HCT116 (cell line): ENCODE data around the gene KCNIP3. TPM values are rescaled to one million over a fixed set of nuclear protein-coding genes. Genes with fewer than 3 reads are reported as not detected.
"Not testable (repeated sequence)": the region's sequence is repeated elsewhere in the genome, so short reads cannot be mapped to it uniquely, and the experiment has no call there.

ENCODE experiments used
- ATAC-seq: fragments of 200-7000 bp; cut with Tn5 transposase; 2 replicates; pipeline ENCODE4 v1.9.1; 2020; ENCODE audit warnings: mild to moderate bottlenecking, moderate library complexity
- BruUV-seq: library from RNA; stranded (reverse); fragments of 400-500 nt; replicated peaks from 2 replicates; lab custom pipeline; 2021; lab: Mats Ljungman, UMichigan
- CTCF ChIA-PET: fragments of 300-600 bp; sonication (Branson Sonifier 250); formaldehyde crosslinking; loops from one replicate; lab custom pipeline; 2021; ENCODE audit warnings: antibody characterized with exemption; lab: Charles Lee
- POLR2A ChIA-PET: fragments of 300-600, 350-600 bp; sonication (Branson Sonifier 250); formaldehyde crosslinking; loops from one replicate; lab custom pipeline; 2021; ENCODE audit warnings: antibody characterized with exemption; lab: Charles Lee
- RAD21 ChIA-PET, 2 experiments: fragments of 300-600 bp; sonication (Branson Sonifier 250); formaldehyde crosslinking; loops; one replicate each; lab custom pipeline; 2023; ENCODE audit warnings: low total read pairs in 2 of 2; ENCODE audit not compliant: uncharacterized antibody in 2 of 2, unreplicated experiment in 2 of 2, low non-redundant PET in 1 of 2; lab: Charles Lee
- DNase-seq: peaks from one replicate; pipeline ENCODE4 v3.0.0-alpha.2; 2010; ENCODE audit warnings: low read depth, low spot score
- H2AFZ ChIP-seq: fragments of 200-600 bp; shearing (Covaris generic), sonication (generic); 2 replicates; pipeline ENCODE4 v1.6.1; 2017; ENCODE audit warnings: low read depth, mixed run types, mixed read lengths, antibody characterized with exemption, low read length; ENCODE audit not compliant: poor library complexity, severe bottlenecking
- H3K27ac ChIP-seq: 2 replicates; pipeline ENCODE4 v1.5.1; 2012; ENCODE audit warnings: low read depth, low read length
- H3K27me3 ChIP-seq: fragments of 200-600 bp; sonication (generic); 2 replicates; pipeline ENCODE4 v1.6.1; 2016; ENCODE audit warnings: mixed run types, low read length, mixed read lengths; ENCODE audit not compliant: insufficient read depth
- H3K36me3 ChIP-seq, 2 experiments: fragments of 200-500 bp in 1 of 2; fragments of 200-600 bp in 1 of 2; sonication (Bioruptor generic) in 1 of 2; sonication (generic) in 1 of 2; 2 replicates each; pipeline versions ENCODE4 v1.5.1 to v1.6.1; 2014 to 2016; ENCODE audit warnings: low read length in 2 of 2, inconsistent platforms in 1 of 2, mixed read lengths in 1 of 2, mixed run types in 1 of 2; ENCODE audit not compliant: insufficient read depth in 2 of 2, control insufficient read depth in 1 of 2
- H3K4me1 ChIP-seq, 2 experiments: fragments of 200-600 bp in 1 of 2; sonication (generic) in 1 of 2; 2 replicates each; pipeline versions ENCODE4 v1.5.1 to v1.6.1; 2012 to 2017; ENCODE audit warnings: low read length in 2 of 2, inconsistent platforms in 1 of 2, mild to moderate bottlenecking in 1 of 2, mixed read lengths in 1 of 2, mixed run types in 1 of 2, moderate library complexity in 1 of 2; ENCODE audit not compliant: insufficient read depth in 2 of 2, control insufficient read depth in 1 of 2
- H3K4me2 ChIP-seq: fragments of 200-600 bp; sonication (generic); 2 replicates; pipeline ENCODE4 v1.6.1; 2017; ENCODE audit warnings: mixed run types, low read length, mixed read lengths
- H3K4me3 ChIP-seq, 2 experiments: fragments of 200-600 bp in 1 of 2; sonication (generic) in 1 of 2; replicated peaks in 1 of 2; 2 replicates each; pipeline ENCODE4 v1.5.1; 2011 to 2016; ENCODE audit warnings: low read length in 2 of 2, control low read depth in 1 of 2, low read depth in 1 of 2, mild to moderate bottlenecking in 1 of 2, mixed read lengths in 1 of 2, mixed run types in 1 of 2
- H3K79me2 ChIP-seq: fragments of 200-600 bp; sonication (generic); 2 replicates; pipeline ENCODE4 v1.6.1; 2017; ENCODE audit warnings: mild to moderate bottlenecking, mixed run types, low read length, moderate library complexity, mixed read lengths; ENCODE audit not compliant: insufficient read depth
- H3K9ac ChIP-seq: fragments of 200-600 bp; sonication (generic); 2 replicates; pipeline ENCODE4 v1.6.1; 2016; ENCODE audit warnings: low read length, mixed read lengths
- H3K9me2 ChIP-seq: fragments of 200-600 bp; sonication (generic), shearing (Covaris generic); 2 replicates; pipeline ENCODE4 v1.6.1; 2017; ENCODE audit warnings: mixed run types, mild to moderate bottlenecking, moderate library complexity; ENCODE audit not compliant: insufficient read depth
- H3K9me3 ChIP-seq, 2 experiments: fragments of 200-500 bp in 1 of 2; fragments of 200-600 bp in 1 of 2; sonication (Bioruptor generic) in 1 of 2; sonication (generic) in 1 of 2; 2 replicates each; pipeline ENCODE4 v1.6.1; 2014 to 2017; ENCODE audit warnings: low read length in 2 of 2, mixed read lengths in 2 of 2, inconsistent platforms in 1 of 2, low read depth in 1 of 2, mild to moderate bottlenecking in 1 of 2, mixed run types in 1 of 2, moderate library complexity in 1 of 2; ENCODE audit not compliant: control insufficient read depth in 1 of 2, insufficient read depth in 1 of 2
- H4K20me1 ChIP-seq: fragments of 200-600 bp; sonication (generic), shearing (Covaris generic); 2 replicates; pipeline ENCODE4 v1.6.1; 2017; ENCODE audit warnings: mixed run types, mild to moderate bottlenecking, moderate library complexity; ENCODE audit not compliant: insufficient read depth
- CTCF ChIP-seq, 3 experiments: fragments of 200-600 bp in 1 of 3; sonication (generic) in 1 of 3; IDR thresholded peaks in 2 of 3; conservative IDR thresholded peaks in 1 of 3; 2 replicates each; pipeline ENCODE4 v1.5.1; 2012 to 2017; ENCODE audit warnings: low read depth in 2 of 3, low read length in 2 of 3, antibody characterized with exemption in 1 of 3, borderline replicate concordance in 1 of 3, control low read depth in 1 of 3, mild to moderate bottlenecking in 1 of 3, mixed read lengths in 1 of 3, mixed run types in 1 of 3, moderate library complexity in 1 of 3; ENCODE audit not compliant: insufficient read depth in 1 of 3
- intact Hi-C: fragments of 100-400 bp; cut with micrococcal nuclease; formaldehyde crosslinking; loops from 2 replicates; pipeline ENCODE4 v1.10.0; 2022
- total RNA-seq: library from RNA; stranded (reverse); gene quantifications from one replicate; pipeline ENCODE4 v1.2.1, GENCODE V29; 2021; ENCODE audit not compliant: unreplicated experiment

The KCNIP3 gene
- total RNA-seq, 1 experiment from 2014 or later, result 3.1 TPM

- H3K27ac ChIP-seq, H4K20me1 ChIP-seq, H3K4me3 ChIP-seq, H3K27me3 ChIP-seq, intact Hi-C loops, CTCF ChIA-PET, BruUV-seq, H3K9me3 ChIP-seq, H2AFZ ChIP-seq, DNase-seq, POLR2A ChIA-PET, H3K4me2 ChIP-seq, RAD21 ChIA-PET, H3K9ac ChIP-seq, ATAC-seq, H3K36me3 ChIP-seq, H3K9me2 ChIP-seq: not testable (repeated sequence)
- peaks cover 8 to 12% of the 10 kb centered on the region in 2 experiments for H3K4me1 ChIP-seq
- peak in 1 of 3 experiments; percentile 19; a peak in 1 of 6 replicates for TF ChIP-seq CTCF (IDR thresholded peaks at IDR 0.05 in 2 of 3, conservative IDR thresholded peaks at IDR 0.05 in 1 of 3; ENCODE audit: borderline replicate concordance in 1 of 3, insufficient read depth in 1 of 3, low read depth in 2 of 3, low read length in 2 of 3)
- peaks cover 34% of the 10 kb centered on the region for H3K79me2 ChIP-seq
Measured at GRCh38 chr2:95404676-95405075, 107.5 kb downstream of the KCNIP3 start.

GRCh38 chr2:95411239-95411638 is 114.1 kb downstream of the KCNIP3 start:
- H2AFZ ChIP-seq, ATAC-seq, RAD21 ChIA-PET, H3K27ac ChIP-seq, H3K9me3 ChIP-seq, CTCF ChIA-PET, H3K4me2 ChIP-seq, H3K36me3 ChIP-seq, H3K9ac ChIP-seq, H3K9me2 ChIP-seq, H3K4me3 ChIP-seq, H3K4me1 ChIP-seq, H3K27me3 ChIP-seq, intact Hi-C loops, BruUV-seq, H3K79me2 ChIP-seq, DNase-seq, POLR2A ChIA-PET, H4K20me1 ChIP-seq: not testable (repeated sequence)
